Lower leg skin (tissue), 3 donors: ENCODE results near the gene EMC9.

Experiments
- POLR2A ChIP-seq, 2 donors: fragments of 450-650 bp; IDR thresholded peaks; one replicate each; pipeline ENCODE4 v1.6.1; 2016 to 2017; ENCODE audit warnings: antibody characterized with exemption in 2 of 2, mild to moderate bottlenecking in 1 of 2, moderate library complexity in 1 of 2
- TF ChIP-seq, protein P1 (sequence below), 3 donors: fragments of 450-650 bp; IDR thresholded peaks; one replicate each; pipeline ENCODE4 v1.5.1; 2016; ENCODE audit warnings: antibody characterized with exemption in 3 of 3, mild to moderate bottlenecking in 3 of 3, moderate library complexity in 2 of 3

DNA sequence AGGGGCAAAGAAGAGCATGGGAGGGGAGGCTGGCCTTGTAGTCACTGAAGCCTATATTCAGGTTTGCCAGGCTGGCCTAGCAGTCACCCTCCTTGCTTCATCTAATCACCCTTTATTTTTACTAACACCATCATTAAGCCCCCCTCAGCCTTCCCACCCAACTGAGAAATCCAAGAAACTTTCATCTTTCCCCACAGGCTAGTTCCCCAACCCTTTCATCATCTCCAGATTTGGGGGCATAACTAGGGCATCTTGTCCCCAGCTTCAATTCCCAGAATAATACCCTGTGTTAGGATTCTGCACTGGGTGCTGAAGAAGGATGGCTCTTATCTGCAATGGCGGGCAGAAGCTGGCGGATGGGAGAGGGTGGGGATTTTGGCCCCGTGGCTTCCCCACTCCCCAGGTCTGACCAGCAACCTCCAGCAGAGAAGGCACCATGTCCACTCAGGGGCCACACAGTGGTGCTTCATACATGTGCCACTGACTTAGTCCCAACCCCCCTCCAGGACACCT, 40.4 kb downstream of the EMC9 start:
- TF ChIP-seq, protein P1, sequence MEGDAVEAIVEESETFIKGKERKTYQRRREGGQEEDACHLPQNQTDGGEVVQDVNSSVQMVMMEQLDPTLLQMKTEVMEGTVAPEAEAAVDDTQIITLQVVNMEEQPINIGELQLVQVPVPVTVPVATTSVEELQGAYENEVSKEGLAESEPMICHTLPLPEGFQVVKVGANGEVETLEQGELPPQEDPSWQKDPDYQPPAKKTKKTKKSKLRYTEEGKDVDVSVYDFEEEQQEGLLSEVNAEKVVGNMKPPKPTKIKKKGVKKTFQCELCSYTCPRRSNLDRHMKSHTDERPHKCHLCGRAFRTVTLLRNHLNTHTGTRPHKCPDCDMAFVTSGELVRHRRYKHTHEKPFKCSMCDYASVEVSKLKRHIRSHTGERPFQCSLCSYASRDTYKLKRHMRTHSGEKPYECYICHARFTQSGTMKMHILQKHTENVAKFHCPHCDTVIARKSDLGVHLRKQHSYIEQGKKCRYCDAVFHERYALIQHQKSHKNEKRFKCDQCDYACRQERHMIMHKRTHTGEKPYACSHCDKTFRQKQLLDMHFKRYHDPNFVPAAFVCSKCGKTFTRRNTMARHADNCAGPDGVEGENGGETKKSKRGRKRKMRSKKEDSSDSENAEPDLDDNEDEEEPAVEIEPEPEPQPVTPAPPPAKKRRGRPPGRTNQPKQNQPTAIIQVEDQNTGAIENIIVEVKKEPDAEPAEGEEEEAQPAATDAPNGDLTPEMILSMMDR (IDR thresholded peaks at IDR 0.05), result no peak
- TF ChIP-seq POLR2A (IDR thresholded peaks at IDR 0.05), result no peak
